ENCODE measurements around the gene CBL.

DNA sequence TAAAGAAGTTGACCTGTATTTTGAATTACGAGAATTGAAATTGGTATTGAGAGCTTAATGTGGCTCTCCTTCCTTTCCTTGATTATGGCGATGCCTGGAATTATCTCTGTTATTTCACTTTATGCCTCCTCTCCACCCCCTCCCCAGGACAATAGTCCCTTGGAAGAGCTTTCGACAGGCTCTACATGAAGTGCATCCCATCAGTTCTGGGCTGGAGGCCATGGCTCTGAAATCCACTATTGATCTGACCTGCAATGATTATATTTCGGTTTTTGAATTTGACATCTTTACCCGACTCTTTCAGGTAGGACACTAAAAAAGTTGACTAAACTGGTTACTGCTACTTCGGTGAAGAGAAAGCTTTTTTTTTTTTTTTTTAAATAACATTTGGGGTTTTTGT, 67.6 kb downstream of the CBL start:
- no peak for TF ChIP-seq POLR2A (IDR thresholded peaks at IDR 0.05)
- TF ChIP-seq, protein P1, sequence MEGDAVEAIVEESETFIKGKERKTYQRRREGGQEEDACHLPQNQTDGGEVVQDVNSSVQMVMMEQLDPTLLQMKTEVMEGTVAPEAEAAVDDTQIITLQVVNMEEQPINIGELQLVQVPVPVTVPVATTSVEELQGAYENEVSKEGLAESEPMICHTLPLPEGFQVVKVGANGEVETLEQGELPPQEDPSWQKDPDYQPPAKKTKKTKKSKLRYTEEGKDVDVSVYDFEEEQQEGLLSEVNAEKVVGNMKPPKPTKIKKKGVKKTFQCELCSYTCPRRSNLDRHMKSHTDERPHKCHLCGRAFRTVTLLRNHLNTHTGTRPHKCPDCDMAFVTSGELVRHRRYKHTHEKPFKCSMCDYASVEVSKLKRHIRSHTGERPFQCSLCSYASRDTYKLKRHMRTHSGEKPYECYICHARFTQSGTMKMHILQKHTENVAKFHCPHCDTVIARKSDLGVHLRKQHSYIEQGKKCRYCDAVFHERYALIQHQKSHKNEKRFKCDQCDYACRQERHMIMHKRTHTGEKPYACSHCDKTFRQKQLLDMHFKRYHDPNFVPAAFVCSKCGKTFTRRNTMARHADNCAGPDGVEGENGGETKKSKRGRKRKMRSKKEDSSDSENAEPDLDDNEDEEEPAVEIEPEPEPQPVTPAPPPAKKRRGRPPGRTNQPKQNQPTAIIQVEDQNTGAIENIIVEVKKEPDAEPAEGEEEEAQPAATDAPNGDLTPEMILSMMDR (IDR thresholded peaks at IDR 0.05), result no peak
- TF ChIP-seq EP300 (IDR thresholded peaks at IDR 0.05), result no peak
